BE2C (cell line): ENCODE results near the gene RAB3IL1. TPM values are rescaled to one million over a fixed set of nuclear protein-coding genes. Genes with fewer than 3 reads are reported as not detected.
"Not testable (repeated sequence)": the region's sequence is repeated elsewhere in the genome, so short reads cannot be mapped to it uniquely, and the experiment has no call there.

Experiments
- DNase-seq: peaks from one replicate; pipeline ENCODE4 v3.0.0-alpha.2; 2020
- H3K27me3 ChIP-seq: fragments of 250-450 bp; sonication (Bioruptor Pico); 2 replicates; pipeline ENCODE4 v1.5.1; 2020; ENCODE audit warnings: mild to moderate bottlenecking
- H3K36me3 ChIP-seq: fragments of 250-450 bp; sonication (Bioruptor Pico); 2 replicates; pipeline ENCODE4 v1.5.1; 2020; ENCODE audit warnings: mild to moderate bottlenecking
- H3K4me1 ChIP-seq: fragments of 250-450 bp; sonication (Bioruptor Pico); 2 replicates; pipeline ENCODE4 v1.5.1; 2020
- H3K4me3 ChIP-seq: 2 replicates; pipeline ENCODE4 v1.5.1; 2011; ENCODE audit warnings: low read depth, low read length
- H3K9me3 ChIP-seq: fragments of 250-450 bp; sonication (Bioruptor Pico); 2 replicates; pipeline ENCODE4 v1.5.1; 2020
- CTCF ChIP-seq: IDR thresholded peaks from 2 replicates; pipeline ENCODE4 v1.5.1; 2012; ENCODE audit warnings: mild to moderate bottlenecking, low read depth, low read length
- polyA plus RNA-seq: library from polyadenylated mRNA; unstranded; fragments of >200 nt; gene quantifications from one replicate; pipeline ENCODE4 v1.2.1, GENCODE V29; 2012; ENCODE audit warnings: low read depth, missing spikeins; ENCODE audit not compliant: insufficient read length, insufficient read depth

Gene RAB3IL1
- polyA plus RNA-seq = 42.9 TPM

GRCh38 chr11:61917334-61918109, at the start of gene RAB3IL1:
Gene RAB3IL1, minus strand, starts transcription at chr11:61917566. Its CDS starts 199 bp downstream, at chr11:61917367.
- DNase-seq = peak; percentile 54
- Histone ChIP-seq H3K36me3 (no peaks in the 10 kb centered on the region), H3K4me1 (no peaks in the 10 kb centered on the region), H3K4me3 (peak within 1 kb of the TSS; percentile 47), H3K9me3 (no peaks in the 10 kb centered on the region), H3K27me3 (no peaks in the 10 kb centered on the region)
- no peak for TF ChIP-seq CTCF

GRCh38 chr11:61966734-61967115, 49.4 kb upstream of the RAB3IL1 start:
- peak overlapping the region; percentile 91 for H3K4me3 ChIP-seq
- no peaks in the 10 kb centered on the region for H3K27me3 ChIP-seq
- peaks cover 8% of the 10 kb centered on the region; the same call in 1 of the 2 replicates for H3K4me1 ChIP-seq
- no peaks in the 10 kb centered on the region for H3K9me3 ChIP-seq
- peaks cover 25% of the 10 kb centered on the region for H3K36me3 ChIP-seq
- no peak for DNase-seq
- no peak for TF ChIP-seq CTCF

GRCh38 chr11:61964666-61965271, 47.4 kb upstream of the RAB3IL1 start:
- Histone ChIP-seq H3K36me3 (peaks cover 25% of the 10 kb centered on the region), H3K4me3 (peak overlapping the region; percentile 91)
- H3K27me3 ChIP-seq, H3K9me3 ChIP-seq, DNase-seq, H3K4me1 ChIP-seq: not testable (repeated sequence)

- Histone ChIP-seq H3K36me3 (peaks cover 25% of the 10 kb centered on the region), H3K4me3 (no peak overlapping the region), H3K27me3 (no peaks in the 10 kb centered on the region)
Measured at GRCh38 chr11:61964058-61964665, 46.8 kb upstream of the RAB3IL1 start.

GRCh38 chr11:61963282-61964057, 46.1 kb upstream of the RAB3IL1 start:
- Histone ChIP-seq H3K4me3 (no peak overlapping the region), H3K9me3 (no peaks in the 10 kb centered on the region), H3K36me3 (peaks cover 25% of the 10 kb centered on the region), H3K27me3 (no peaks in the 10 kb centered on the region), H3K4me1 (peaks cover 5% of the 10 kb centered on the region; the same call in 1 of the 2 replicates)
- TF ChIP-seq CTCF = no peak
- no peak for DNase-seq

More at GRCh38 chr11:61964058-61964665, 46.8 kb upstream of the RAB3IL1 start:
- no peak for TF ChIP-seq CTCF
- peaks cover 5% of the 10 kb centered on the region; the same call in 1 of the 2 replicates for H3K4me1 ChIP-seq
- H3K9me3 ChIP-seq = no peaks in the 10 kb centered on the region
- DNase-seq = no peak

- no peaks in the 10 kb centered on the region for H3K9me3 ChIP-seq
- H3K4me1 ChIP-seq = peaks cover 5% of the 10 kb centered on the region; the same call in 1 of the 2 replicates
- DNase-seq = no peak
- H3K36me3 ChIP-seq = peaks cover 25% of the 10 kb centered on the region
- H3K27me3 ChIP-seq = no peaks in the 10 kb centered on the region
- TF ChIP-seq CTCF = no peak
- H3K4me3 ChIP-seq = no peak overlapping the region
Measured at GRCh38 chr11:61963016-61963281, 45.6 kb upstream of the RAB3IL1 start.
